K562 (cell line): Measurements from ENCODE around the gene OXLD1. TPM values are rescaled to one million over a fixed set of nuclear protein-coding genes. Genes with fewer than 3 reads are reported as not detected.
A peak's percentile ranks its signal among the peaks of the same experiment; 100 is the strongest.

Experiments used
- C11orf30 ChIP-seq: fragments of 450-650 bp; IDR thresholded peaks from 2 replicates; pipeline ENCODE4 v1.6.1; 2016; ENCODE audit warnings: low read depth, mild to moderate bottlenecking
- CAMTA2 ChIP-seq: fragments of 250-450 bp; sonication (Bioruptor Pico); conservative IDR thresholded peaks from 2 replicates; pipeline ENCODE4 v1.5.1; 2022
- FOS ChIP-seq: IDR thresholded peaks from 3 replicates; pipeline ENCODE4 v1.6.1; 2011; ENCODE audit not compliant: insufficient read length; ENCODE audit errors: extremely low read depth
- KDM2B ChIP-seq: fragments of 250-450 bp; sonication (Bioruptor Pico); IDR thresholded peaks from 2 replicates; pipeline ENCODE4 v1.8.0; 2021; ENCODE audit warnings: mild to moderate bottlenecking, moderate library complexity
- PHB2 ChIP-seq: fragments of 450-650 bp; IDR thresholded peaks from 2 replicates; pipeline ENCODE4 v1.6.1; 2017; ENCODE audit warnings: low read depth
- PTBP1 ChIP-seq: fragments of 200-400 bp; formaldehyde crosslinking; IDR thresholded peaks from 2 replicates; pipeline ENCODE4 v1.6.1; 2017; ENCODE audit warnings: low read depth, low read length
- RFX1 ChIP-seq: fragments of 450-650 bp; IDR thresholded peaks from 2 replicates; pipeline ENCODE4 v1.6.1; 2016; ENCODE audit warnings: mild to moderate bottlenecking, moderate library complexity
- TEAD4 ChIP-seq, 2 experiments: sonication (generic) in 1 of 2; formaldehyde crosslinking in 1 of 2; IDR thresholded peaks; 2 replicates each; pipeline versions ENCODE4 v1.6.1 to v1.8.0; 2012 to 2022; ENCODE audit warnings: borderline replicate concordance in 1 of 2, inconsistent platforms in 1 of 2, low read length in 1 of 2, mild to moderate bottlenecking in 1 of 2, missing genetic modification reagents in 1 of 2
- ZC3H8 ChIP-seq: fragments of 450-650 bp; IDR thresholded peaks from 2 replicates; pipeline ENCODE4 v1.6.1; 2017
- ZNF24 ChIP-seq: fragments of 450-650 bp; IDR thresholded peaks from 2 replicates; pipeline ENCODE4 v1.6.1; 2016
- ZNF431 ChIP-seq: sonication (generic); formaldehyde crosslinking; IDR thresholded peaks from 2 replicates; pipeline ENCODE4 v1.8.0; 2022; ENCODE audit warnings: mild to moderate bottlenecking, missing genetic modification reagents
- ZNF589 ChIP-seq: fragments of 200-800 bp; sonication (Bioruptor generic); IDR thresholded peaks from 2 replicates; pipeline ENCODE4 v1.6.1; 2016; ENCODE audit warnings: low read depth, missing genetic modification characterization, missing compliant biosample characterization
- polyA plus RNA-seq, 8 experiments: library from polyadenylated mRNA; depleted of rRNA in 4 of 8; stranded (reverse) in 5 of 8; unstranded in 3 of 8; fragments of >200 nt; fragmentation: Nextera tagmentation in 2 of 8; fragmentation: Illumina TruSeq in 1 of 8; extraction: Ambion mirVana in 2 of 8; extraction: Trizol in 1 of 8; gene quantifications; 2 replicates each; pipeline versions ENCODE4 v1.2.1 to v1.2.3, GENCODE V29; 2011 to 2014; ENCODE audit warnings: inconsistent platforms in 1 of 8, missing spikeins in 1 of 8
- total RNA-seq, 7 experiments: library from RNA; depleted of rRNA in 6 of 7; stranded (reverse); fragments of >200 nt in 6 of 7; fragmentation: Illumina TruSeq in 2 of 7; extraction: Trizol in 2 of 7; gene quantifications; 2 replicates each; pipeline versions ENCODE4 v1.2.1 to v1.2.3, GENCODE V29; 2011 to 2021; ENCODE audit warnings: low replicate concordance in 1 of 7
- TF ChIP-seq, protein P1 (sequence below): conservative IDR thresholded peaks from 2 replicates; pipeline ENCODE4 v1.6.1; 2011; ENCODE audit warnings: low read depth, mild to moderate bottlenecking, low read length; ENCODE audit not compliant: control insufficient read depth
- TF ChIP-seq, protein P2 (sequence below): fragments of 250-450 bp; sonication (Bioruptor Pico); IDR thresholded peaks from 2 replicates; pipeline ENCODE4 v1.4.0; 2020; ENCODE audit warnings: mild to moderate bottlenecking
- TF ChIP-seq, protein P3 (sequence below): fragments of 250-450 bp; sonication (Bioruptor Pico); IDR thresholded peaks from 2 replicates; pipeline ENCODE4 v1.6.1; 2021; ENCODE audit warnings: mild to moderate bottlenecking
- TF ChIP-seq, protein P4 (sequence below): fragments of 450-650 bp; formaldehyde crosslinking; IDR thresholded peaks from 2 replicates; pipeline ENCODE4 v1.4.0; 2020; ENCODE audit warnings: mild to moderate bottlenecking, moderate library complexity
- TF ChIP-seq, protein P5 (sequence below), 3 experiments: fragments of 200-800 bp in 1 of 3; sonication (Bioruptor generic) in 1 of 3; sonication (generic) in 1 of 3; formaldehyde crosslinking in 1 of 3; IDR thresholded peaks; 2 replicates each; pipeline versions ENCODE4 v1.6.1 to v1.8.0; 2016 to 2022; ENCODE audit warnings: mild to moderate bottlenecking in 2 of 3, missing compliant biosample characterization in 2 of 3, missing genetic modification characterization in 2 of 3, missing genetic modification reagents in 1 of 3

OXLD1 gene
- total and polyA plus RNA-seq, 9 of the 15 experiments (the other 6 are each of a cell fraction or from before 2014, with no cell fraction given) = 4.4 to 115 (median 29.3) TPM

DNA sequence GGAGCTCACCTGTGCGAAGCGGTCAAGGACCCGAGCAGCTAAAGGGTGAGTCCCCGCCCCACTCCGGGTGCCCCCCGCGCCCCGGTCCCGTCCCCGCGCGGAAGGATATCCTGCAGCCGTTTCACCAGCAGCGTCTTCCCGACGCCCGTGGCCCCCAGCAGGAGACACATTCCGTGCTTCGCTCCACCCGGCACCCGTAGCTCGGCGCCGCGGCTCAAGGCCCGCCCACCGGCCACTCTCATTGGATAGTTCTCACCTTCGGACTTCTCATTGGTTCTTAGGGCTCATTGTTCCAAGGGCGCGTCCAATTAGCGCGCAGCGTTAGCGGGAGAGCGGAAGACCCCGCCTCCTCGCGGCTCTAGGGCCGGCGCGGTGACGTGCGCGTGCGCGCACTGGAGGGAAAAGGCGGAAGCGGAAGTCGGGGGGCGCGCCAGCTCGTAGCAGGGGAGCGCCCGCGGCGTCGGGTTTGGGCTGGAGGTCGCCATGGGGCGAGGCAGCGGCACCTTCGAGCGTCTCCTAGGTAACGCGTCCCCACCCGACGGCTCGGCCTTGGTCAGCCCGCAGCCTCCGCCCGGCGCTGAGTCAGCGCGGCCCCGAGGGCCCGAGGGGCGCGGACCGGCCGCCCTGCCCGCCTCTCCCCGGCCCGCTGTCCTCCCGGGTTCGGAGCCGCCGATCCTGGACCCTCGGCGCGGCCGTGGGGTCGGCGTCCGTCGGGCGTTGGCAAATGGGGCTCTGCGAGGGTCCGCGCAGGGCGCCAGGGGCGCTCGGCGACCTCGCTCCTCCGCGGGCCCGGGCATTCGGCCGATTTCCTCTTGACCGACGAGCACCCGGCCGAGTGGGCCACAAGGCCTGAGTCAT is 17.4 kb upstream of the OXLD1 start, which contains the start of the genes ARL16 and HGS (continued):
- TF ChIP-seq TEAD4 (IDR thresholded peaks at IDR 0.05; ENCODE audit: low read length) = peak; percentile 70
- no peak for TF ChIP-seq TEAD4 (CRISPR knock-in tag; IDR thresholded peaks at IDR 0.05; ENCODE audit: borderline replicate concordance)
- TF ChIP-seq, protein P1, sequence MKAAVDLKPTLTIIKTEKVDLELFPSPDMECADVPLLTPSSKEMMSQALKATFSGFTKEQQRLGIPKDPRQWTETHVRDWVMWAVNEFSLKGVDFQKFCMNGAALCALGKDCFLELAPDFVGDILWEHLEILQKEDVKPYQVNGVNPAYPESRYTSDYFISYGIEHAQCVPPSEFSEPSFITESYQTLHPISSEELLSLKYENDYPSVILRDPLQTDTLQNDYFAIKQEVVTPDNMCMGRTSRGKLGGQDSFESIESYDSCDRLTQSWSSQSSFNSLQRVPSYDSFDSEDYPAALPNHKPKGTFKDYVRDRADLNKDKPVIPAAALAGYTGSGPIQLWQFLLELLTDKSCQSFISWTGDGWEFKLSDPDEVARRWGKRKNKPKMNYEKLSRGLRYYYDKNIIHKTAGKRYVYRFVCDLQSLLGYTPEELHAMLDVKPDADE = peak; percentile 84
- TF ChIP-seq C11orf30 = peak; percentile 88
- TF ChIP-seq KDM2B = no peak
- TF ChIP-seq FOS = peak; percentile 98
- TF ChIP-seq ZNF24 = 0 out of 2 replicates have a peak, but pooled peaks have one; percentile 11
- TF ChIP-seq, protein P2, sequence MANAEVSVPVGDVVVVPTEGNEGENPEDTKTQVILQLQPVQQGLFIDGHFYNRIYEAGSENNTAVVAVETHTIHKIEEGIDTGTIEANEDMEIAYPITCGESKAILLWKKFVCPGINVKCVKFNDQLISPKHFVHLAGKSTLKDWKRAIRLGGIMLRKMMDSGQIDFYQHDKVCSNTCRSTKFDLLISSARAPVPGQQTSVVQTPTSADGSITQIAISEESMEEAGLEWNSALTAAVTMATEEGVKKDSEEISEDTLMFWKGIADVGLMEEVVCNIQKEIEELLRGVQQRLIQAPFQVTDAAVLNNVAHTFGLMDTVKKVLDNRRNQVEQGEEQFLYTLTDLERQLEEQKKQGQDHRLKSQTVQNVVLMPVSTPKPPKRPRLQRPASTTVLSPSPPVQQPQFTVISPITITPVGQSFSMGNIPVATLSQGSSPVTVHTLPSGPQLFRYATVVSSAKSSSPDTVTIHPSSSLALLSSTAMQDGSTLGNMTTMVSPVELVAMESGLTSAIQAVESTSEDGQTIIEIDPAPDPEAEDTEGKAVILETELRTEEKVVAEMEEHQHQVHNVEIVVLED = peak; percentile 89
- TF ChIP-seq PHB2 = no peak
- TF ChIP-seq PTBP1 = no peak
- TF ChIP-seq ZNF431 (CRISPR knock-in tag) = peak; percentile 26; the same call in 1 of the 2 replicates
- no peak; the same call in 1 of the 2 replicates for TF ChIP-seq RFX1
- TF ChIP-seq, protein P3, sequence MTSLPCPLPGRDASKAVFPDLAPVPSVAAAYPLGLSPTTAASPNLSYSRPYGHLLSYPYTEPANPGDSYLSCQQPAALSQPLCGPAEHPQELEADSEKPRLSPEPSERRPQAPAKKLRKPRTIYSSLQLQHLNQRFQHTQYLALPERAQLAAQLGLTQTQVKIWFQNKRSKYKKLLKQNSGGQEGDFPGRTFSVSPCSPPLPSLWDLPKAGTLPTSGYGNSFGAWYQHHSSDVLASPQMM (CRISPR knock-in tag) = no peak
- TF ChIP-seq, protein P4, sequence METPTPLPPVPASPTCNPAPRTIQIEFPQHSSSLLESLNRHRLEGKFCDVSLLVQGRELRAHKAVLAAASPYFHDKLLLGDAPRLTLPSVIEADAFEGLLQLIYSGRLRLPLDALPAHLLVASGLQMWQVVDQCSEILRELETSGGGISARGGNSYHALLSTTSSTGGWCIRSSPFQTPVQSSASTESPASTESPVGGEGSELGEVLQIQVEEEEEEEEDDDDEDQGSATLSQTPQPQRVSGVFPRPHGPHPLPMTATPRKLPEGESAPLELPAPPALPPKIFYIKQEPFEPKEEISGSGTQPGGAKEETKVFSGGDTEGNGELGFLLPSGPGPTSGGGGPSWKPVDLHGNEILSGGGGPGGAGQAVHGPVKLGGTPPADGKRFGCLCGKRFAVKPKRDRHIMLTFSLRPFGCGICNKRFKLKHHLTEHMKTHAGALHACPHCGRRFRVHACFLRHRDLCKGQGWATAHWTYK = 0 out of 2 replicates have a peak, but pooled peaks have one; percentile 35
- TF ChIP-seq, protein P5, sequence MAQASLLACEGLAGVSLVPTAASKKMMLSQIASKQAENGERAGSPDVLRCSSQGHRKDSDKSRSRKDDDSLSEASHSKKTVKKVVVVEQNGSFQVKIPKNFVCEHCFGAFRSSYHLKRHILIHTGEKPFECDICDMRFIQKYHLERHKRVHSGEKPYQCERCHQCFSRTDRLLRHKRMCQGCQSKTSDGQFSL (CRISPR knock-in tag; IDR thresholded peaks at IDR 0.05) = 0 out of 2 replicates have a peak, but pooled peaks have one; percentile 34
- TF ChIP-seq, protein P5 (tag; IDR thresholded peaks at IDR 0.05) = no peak
- TF ChIP-seq ZC3H8 = no peak
- TF ChIP-seq ZNF589 = no peak
- TF ChIP-seq CAMTA2 (CRISPR knock-in tag) = no peak
